ENCODE data around the gene SYCP3. TPM values are rescaled to one million over a fixed set of nuclear protein-coding genes. Genes with fewer than 3 reads are reported as not detected.

SYCP3 gene
- total RNA-seq, 1 experiment from 2014 or later = 0.19 TPM

GRCh38 chr12:101781834-101782233 lies 42.6 kb upstream of the SYCP3 start:
- BruUV-seq (replicated peaks) = no TSS peak
- Histone ChIP-seq H3K27ac (ENCODE audit: low read depth, low read length, poor library complexity, severe bottlenecking) (no peak overlapping the region), H3K36me3 (ENCODE audit: insufficient read depth, low read length, poor library complexity, severe bottlenecking) (no peaks in the 10 kb centered on the region), H3K9me3 (ENCODE audit: low read depth, low read length, poor library complexity, severe bottlenecking) (no peaks in the 10 kb centered on the region), H3K4me1 (ENCODE audit: insufficient read depth, low read length, poor library complexity, severe bottlenecking) (peaks cover 6% of the 10 kb centered on the region), H3K27me3 (replicated peaks; ENCODE audit: insufficient read depth, low read depth, low read length, poor library complexity) (no peaks in the 10 kb centered on the region), H3K4me3 (ENCODE audit: low read depth, low read length, poor library complexity, severe bottlenecking) (no peak overlapping the region)
- TF ChIP-seq EZH2 (IDR thresholded peaks at IDR 0.05; ENCODE audit: borderline replicate concordance, low read depth, low read length, poor library complexity, severe bottlenecking) = no peak
- TF ChIP-seq CTCF (conservative IDR thresholded peaks at IDR 0.05; ENCODE audit: low read depth, low read length) = no peak
- POLR2A ChIA-PET (ENCODE audit: low non-redundant PET) = no interaction called here
- intact Hi-C loops (cut with micrococcal nuclease; ENCODE audit: unreplicated experiment) = no loop called here
- DNase-seq (ENCODE audit: low spot score) = no peak
- CTCF ChIA-PET = no interaction called here

GRCh38 chr12:101780599-101780998 lies 41.3 kb upstream of the SYCP3 start:
- no peak overlapping the region for H3K27ac ChIP-seq (ENCODE audit: low read depth, low read length, poor library complexity, severe bottlenecking)
- H3K4me3 ChIP-seq (ENCODE audit: low read depth, low read length, poor library complexity, severe bottlenecking) = no peak overlapping the region
- no peak for DNase-seq (ENCODE audit: low spot score)
- no peaks in the 10 kb centered on the region for H3K36me3 ChIP-seq (ENCODE audit: insufficient read depth, low read length, poor library complexity, severe bottlenecking)
- POLR2A ChIA-PET (ENCODE audit: low non-redundant PET) = no interaction called here
- TF ChIP-seq CTCF (conservative IDR thresholded peaks at IDR 0.05; ENCODE audit: low read depth, low read length) = no peak
- TF ChIP-seq EZH2 (IDR thresholded peaks at IDR 0.05; ENCODE audit: borderline replicate concordance, low read depth, low read length, poor library complexity, severe bottlenecking) = no peak
- peaks cover 6% of the 10 kb centered on the region for H3K4me1 ChIP-seq (ENCODE audit: insufficient read depth, low read length, poor library complexity, severe bottlenecking)
- no peaks in the 10 kb centered on the region for H3K9me3 ChIP-seq (ENCODE audit: low read depth, low read length, poor library complexity, severe bottlenecking)
- intact Hi-C loops (cut with micrococcal nuclease; ENCODE audit: unreplicated experiment) = no loop called here
- no TSS peak for BruUV-seq (replicated peaks)
- CTCF ChIA-PET = no interaction called here
- no peaks in the 10 kb centered on the region for H3K27me3 ChIP-seq (replicated peaks; ENCODE audit: insufficient read depth, low read depth, low read length, poor library complexity)

GRCh38 chr12:101779626-101780025 lies 40.4 kb upstream of the SYCP3 start:
- H3K4me3 ChIP-seq (ENCODE audit: low read depth, low read length, poor library complexity, severe bottlenecking) = no peak overlapping the region
- DNase-seq (ENCODE audit: low spot score) = no peak
- no peak overlapping the region for H3K27ac ChIP-seq (ENCODE audit: low read depth, low read length, poor library complexity, severe bottlenecking)
- no peaks in the 10 kb centered on the region for H3K27me3 ChIP-seq (replicated peaks; ENCODE audit: insufficient read depth, low read depth, low read length, poor library complexity)
- no peak for TF ChIP-seq CTCF (conservative IDR thresholded peaks at IDR 0.05; ENCODE audit: low read depth, low read length)
- TF ChIP-seq EZH2 (IDR thresholded peaks at IDR 0.05; ENCODE audit: borderline replicate concordance, low read depth, low read length, poor library complexity, severe bottlenecking) = no peak
- H3K36me3 ChIP-seq (ENCODE audit: insufficient read depth, low read length, poor library complexity, severe bottlenecking) = no peaks in the 10 kb centered on the region
- POLR2A ChIA-PET (ENCODE audit: low non-redundant PET) = no interaction called here
- H3K4me1 ChIP-seq (ENCODE audit: insufficient read depth, low read length, poor library complexity, severe bottlenecking) = peaks cover 6% of the 10 kb centered on the region
- H3K9me3 ChIP-seq (ENCODE audit: low read depth, low read length, poor library complexity, severe bottlenecking) = no peaks in the 10 kb centered on the region
- intact Hi-C loops (cut with micrococcal nuclease; ENCODE audit: unreplicated experiment) = loop anchor here (2.0 to 10.0 kb wide), 3 partner anchors 51 to 1035 kb away; partner anchors contain the start of gene GNPTAB
- BruUV-seq (replicated peaks) = no TSS peak
- CTCF ChIA-PET = no interaction called here
